HEK293 (cell line): ENCODE measurements around the gene HSD3B2.

Source experiments
- CTCF ChIA-PET: fragments of 350-600 bp; formaldehyde crosslinking; extraction: SDS; loops from one replicate; lab custom pipeline; 2021; ENCODE audit warnings: antibody characterized with exemption; lab: Yijun Ruan, JAX
- POLR2A ChIA-PET: fragments of 300-600 bp; formaldehyde crosslinking; extraction: SDS; loops from one replicate; lab custom pipeline; 2020; ENCODE audit warnings: antibody characterized with exemption, inconsistent platforms; lab: Yijun Ruan, JAX
- H3K27ac ChIP-seq: fragments of 200-500 bp; sonication (Bioruptor generic); 2 replicates; pipeline ENCODE4 v1.5.1; 2014; ENCODE audit warnings: low read depth, low read length, control low read depth, inconsistent platforms; ENCODE audit errors: extremely low read depth
- H3K36me3 ChIP-seq, 2 experiments: fragments of 200-500 bp in 1 of 2; sonication (Bioruptor generic) in 1 of 2; 1 replicate in 1 of 2; 2 replicates in 1 of 2; pipeline ENCODE4 v1.5.1; 2014 to 2017; ENCODE audit warnings: inconsistent platforms in 2 of 2, low read length in 2 of 2; ENCODE audit not compliant: control insufficient read depth in 2 of 2, insufficient read depth in 1 of 2
- H3K4me1 ChIP-seq: fragments of 200-500 bp; sonication (Bioruptor generic); 2 replicates; pipeline ENCODE4 v1.5.1; 2014; ENCODE audit warnings: mild to moderate bottlenecking, low read length, inconsistent platforms; ENCODE audit not compliant: control insufficient read depth, insufficient read depth
- H3K4me3 ChIP-seq: 2 replicates; pipeline ENCODE4 v1.5.1; 2011; ENCODE audit warnings: low read depth, mild to moderate bottlenecking, control low read depth, low read length, moderate library complexity
- H3K9me3 ChIP-seq: fragments of 200-500 bp; sonication (Bioruptor generic); 2 replicates; pipeline ENCODE4 v1.5.1; 2014; ENCODE audit warnings: low read depth, low read length, inconsistent platforms; ENCODE audit not compliant: control insufficient read depth, insufficient read depth
- CTCF ChIP-seq: fragments of 450-650 bp; formaldehyde crosslinking; IDR thresholded peaks from 2 replicates; pipeline ENCODE4 v1.5.1; 2016; ENCODE audit warnings: missing biosample characterization, missing genetic modification characterization
- IKZF3 ChIP-seq: fragments of 450-650 bp; IDR thresholded peaks from 2 replicates; pipeline ENCODE4 v1.5.0; 2018; ENCODE audit warnings: missing biosample characterization, mild to moderate bottlenecking, missing genetic modification characterization, moderate library complexity
- MYNN ChIP-seq: fragments of 450-650 bp; formaldehyde crosslinking; IDR thresholded peaks from 2 replicates; pipeline ENCODE4 v1.5.1; 2016; ENCODE audit warnings: missing biosample characterization, missing genetic modification characterization, borderline replicate concordance
- RBAK ChIP-seq: fragments of 450-650 bp; formaldehyde crosslinking; IDR thresholded peaks from 2 replicates; pipeline ENCODE4 v1.5.1; 2016; ENCODE audit warnings: missing biosample characterization, missing genetic modification characterization
- ZBTB7A ChIP-seq: fragments of 450-650 bp; formaldehyde crosslinking; IDR thresholded peaks from 2 replicates; pipeline ENCODE4 v1.5.1; 2016; ENCODE audit warnings: low read depth, missing biosample characterization, missing genetic modification characterization
- ZBTB8A ChIP-seq: fragments of 450-650 bp; formaldehyde crosslinking; IDR thresholded peaks from 2 replicates; pipeline ENCODE4 v1.5.1; 2016; ENCODE audit warnings: missing biosample characterization, missing genetic modification characterization
- ZFP69B ChIP-seq: fragments of 450-650 bp; formaldehyde crosslinking; IDR thresholded peaks from 2 replicates; pipeline ENCODE4 v1.5.1; 2016; ENCODE audit warnings: missing biosample characterization, missing genetic modification characterization
- ZNF114 ChIP-seq: fragments of 450-650 bp; formaldehyde crosslinking; IDR thresholded peaks from 2 replicates; pipeline ENCODE4 v1.5.0; 2017; ENCODE audit warnings: missing biosample characterization, missing genetic modification characterization
- ZNF138 ChIP-seq: fragments of 450-650 bp; formaldehyde crosslinking; IDR thresholded peaks from 2 replicates; pipeline ENCODE4 v1.5.1; 2016; ENCODE audit warnings: missing biosample characterization, missing genetic modification characterization, borderline replicate concordance
- ZNF2 ChIP-seq: fragments of 450-650 bp; formaldehyde crosslinking; IDR thresholded peaks from 2 replicates; pipeline ENCODE4 v1.5.1; 2016; ENCODE audit warnings: missing biosample characterization, missing genetic modification characterization
- ZNF280D ChIP-seq: fragments of 450-650 bp; formaldehyde crosslinking; IDR thresholded peaks from 2 replicates; pipeline ENCODE4 v1.5.1; 2016; ENCODE audit warnings: missing biosample characterization, missing genetic modification characterization
- ZNF501 ChIP-seq: fragments of 450-650 bp; formaldehyde crosslinking; IDR thresholded peaks from 2 replicates; pipeline ENCODE4 v1.5.1; 2016; ENCODE audit warnings: missing biosample characterization, missing genetic modification characterization
- ZNF521 ChIP-seq: fragments of 450-650 bp; formaldehyde crosslinking; IDR thresholded peaks from 2 replicates; pipeline ENCODE4 v1.5.1; 2017; ENCODE audit warnings: missing biosample characterization, mild to moderate bottlenecking, missing genetic modification characterization
- ZNF639 ChIP-seq: fragments of 450-650 bp; formaldehyde crosslinking; IDR thresholded peaks from 2 replicates; pipeline ENCODE4 v1.5.1; 2016; ENCODE audit warnings: missing biosample characterization, missing genetic modification characterization
- ZNF654 ChIP-seq: fragments of 450-650 bp; formaldehyde crosslinking; IDR thresholded peaks from 2 replicates; pipeline ENCODE4 v1.5.1; 2016; ENCODE audit warnings: low read depth, missing biosample characterization, missing genetic modification characterization
- ZNF660 ChIP-seq: fragments of 450-650 bp; IDR thresholded peaks from 2 replicates; pipeline ENCODE4 v1.5.1; 2018; ENCODE audit warnings: missing biosample characterization, mild to moderate bottlenecking, missing genetic modification characterization
- ZNF76 ChIP-seq: fragments of 450-650 bp; formaldehyde crosslinking; IDR thresholded peaks from 2 replicates; pipeline ENCODE4; 2016; ENCODE audit warnings: low read depth, missing biosample characterization, missing genetic modification characterization, borderline replicate concordance
- ZNF776 ChIP-seq: fragments of 450-650 bp; formaldehyde crosslinking; IDR thresholded peaks from 2 replicates; pipeline ENCODE4 v1.5.0; 2017; ENCODE audit warnings: missing biosample characterization, missing genetic modification characterization, borderline replicate concordance
- ZNF830 ChIP-seq: fragments of 450-650 bp; IDR thresholded peaks from 2 replicates; pipeline ENCODE4 v1.5.0; 2018; ENCODE audit warnings: missing biosample characterization, missing genetic modification characterization, low read depth, mild to moderate bottlenecking, moderate library complexity
- ZNF837 ChIP-seq: fragments of 450-650 bp; formaldehyde crosslinking; IDR thresholded peaks from 2 replicates; pipeline ENCODE4 v1.5.1; 2016; ENCODE audit warnings: missing biosample characterization, missing genetic modification characterization
- ZSCAN16 ChIP-seq: fragments of 450-650 bp; formaldehyde crosslinking; IDR thresholded peaks from 2 replicates; pipeline ENCODE4 v1.5.1; 2016; ENCODE audit warnings: missing biosample characterization, missing genetic modification characterization
- ZSCAN18 ChIP-seq: fragments of 450-650 bp; formaldehyde crosslinking; IDR thresholded peaks from 2 replicates; pipeline ENCODE4 v1.5.1; 2016; ENCODE audit warnings: missing biosample characterization, missing genetic modification characterization
- ZSCAN30 ChIP-seq: fragments of 450-650 bp; IDR thresholded peaks from 2 replicates; pipeline ENCODE4 v1.5.1; 2018; ENCODE audit warnings: missing biosample characterization, mild to moderate bottlenecking, missing genetic modification characterization, moderate library complexity
- ZSCAN4 ChIP-seq: fragments of 450-650 bp; formaldehyde crosslinking; IDR thresholded peaks from 2 replicates; pipeline ENCODE4 v1.5.1; 2017; ENCODE audit warnings: missing biosample characterization, missing genetic modification characterization
- ZSCAN5A ChIP-seq: fragments of 450-650 bp; formaldehyde crosslinking; IDR thresholded peaks from 2 replicates; pipeline ENCODE4 v1.5.1; 2016; ENCODE audit warnings: missing biosample characterization, missing genetic modification characterization

Gene HSD3B2

GRCh38 chr1:119367432-119368124 is 47.4 kb upstream of the HSD3B2 start:
- H3K27ac ChIP-seq, result no peak overlapping the region
- 0 out of 2 replicates have a peak, but pooled peaks cover 3% of the 10 kb centered on the region for H3K4me1 ChIP-seq
- no peaks in the 10 kb centered on the region for H3K36me3 ChIP-seq
- H3K4me3 ChIP-seq, result no peak overlapping the region
- no peaks in the 10 kb centered on the region for H3K9me3 ChIP-seq
- POLR2A ChIA-PET, result no interaction called here
- CTCF ChIA-PET, result interaction anchor here (0.6 to 4.2 kb wide), 33 partner anchors 9 to 1833 kb away, joined by 3 to 49 read pairs (median 4); no protein-coding TSS in a partner anchor
- TF ChIP-seq ZSCAN5A (tag by site-specific recombination) (no peak), ZNF660 (tag by site-specific recombination) (peak; percentile 56; the same call in 1 of the 2 replicates), ZSCAN30 (tag by site-specific recombination) (peak; percentile 28; the same call in 1 of the 2 replicates), ZNF521 (tag by site-specific recombination) (no peak), ZNF654 (tag by site-specific recombination) (peak; percentile 99), ZSCAN4 (tag by site-specific recombination) (peak; percentile 79), ZNF501 (tag by site-specific recombination) (no peak), CTCF (peak; percentile 85), IKZF3 (peak; percentile 64; the same call in 1 of the 2 replicates), ZNF138 (no peak), ZNF280D (tag by site-specific recombination) (no peak), ZNF2 (tag by site-specific recombination) (0 out of 2 replicates have a peak, but pooled peaks have one; percentile 47), MYNN (tag by site-specific recombination) (no peak)
- TF ChIP-seq, all 188 proteins: peak for 7

- Histone ChIP-seq H3K4me3 (no peak within 1 kb of the TSS), H3K9me3 (no peaks in the 10 kb centered on the region), H3K4me1 (peaks cover 8% of the 10 kb centered on the region), H3K36me3 (no peaks in the 10 kb centered on the region), H3K27ac (no peak within 1 kb of the TSS)
- POLR2A ChIA-PET, result no interaction called here
- no peak for TF ChIP-seq ZNF837 (tag by site-specific recombination)
- TF ChIP-seq ZNF830, result no peak
- no peak for TF ChIP-seq ZNF114 (tag by site-specific recombination)
- no peak for TF ChIP-seq ZFP69B (tag by site-specific recombination)
- no peak for TF ChIP-seq RBAK
- TF ChIP-seq ZBTB7A, result no peak
- no peak for TF ChIP-seq ZBTB8A
- no peak for TF ChIP-seq ZNF2 (tag by site-specific recombination)
- TF ChIP-seq ZSCAN18, result no peak
- TF ChIP-seq ZNF639 (tag by site-specific recombination), result no peak
- no peak for TF ChIP-seq ZNF76
- no peak for TF ChIP-seq ZSCAN16 (tag by site-specific recombination)
- TF ChIP-seq ZNF776 (tag by site-specific recombination), result no peak
- CTCF ChIA-PET, result interaction anchor here (0.8 to 4.2 kb wide), 8 partner anchors 70 to 1145 kb away, joined by 3 to 49 read pairs (median 4); no protein-coding TSS in a partner anchor
Observed at GRCh38 chr1:119368554-119368953, 46.4 kb upstream of the HSD3B2 start, which contains the start of gene HAO2. HAO2 (plus strand) TSS chr1:119368785; CDS start chr1:119381086, 12,301 bp downstream.
